ENCODE data around the gene ANAPC2. TPM values are rescaled to one million over a fixed set of nuclear protein-coding genes. Genes with fewer than 3 reads are reported as not detected.

ANAPC2 gene
- total RNA-seq, 4 donors from 2014 or later, result 24.8 to 99.8 (median 54.9) TPM

- 90% methylated on average over 16 of the region's 17 CpGs for WGBS
- no peak overlapping the region for H3K27ac ChIP-seq
- TF ChIP-seq EP300 (IDR thresholded peaks at IDR 0.05) (no peak), POLR2A (IDR thresholded peaks at IDR 0.05) (no peak), POLR2AphosphoS5 (IDR thresholded peaks at IDR 0.05) (no peak), CTCF (IDR thresholded peaks at IDR 0.05) (no peak)
- H3K4me1 ChIP-seq, result peaks cover 20% of the 10 kb centered on the region
- no peaks in the 10 kb centered on the region for H3K9me3 ChIP-seq
- no peak overlapping the region for H3K4me3 ChIP-seq
- no peak for DNase-seq (ENCODE audit: low spot score in 2 of 2)
- H3K36me3 ChIP-seq, result peaks cover 84% of the 10 kb centered on the region
- H3K27me3 ChIP-seq, result no peaks in the 10 kb centered on the region
These were observed 5.5 kb downstream of the ANAPC2 start for GRCh38 chr9:137182836-137183235.

GRCh38 chr9:137181680-137182079 is 6.7 kb downstream of the ANAPC2 start:
- Histone ChIP-seq H3K4me1 (peaks cover 11% of the 10 kb centered on the region), H3K4me3 (no peak overlapping the region), H3K9me3 (no peaks in the 10 kb centered on the region), H3K27ac (no peak overlapping the region), H3K36me3 (peaks cover 91% of the 10 kb centered on the region), H3K27me3 (no peaks in the 10 kb centered on the region)
- no peak for DNase-seq (ENCODE audit: low spot score in 2 of 2)
- no peak for TF ChIP-seq POLR2AphosphoS5 (IDR thresholded peaks at IDR 0.05)
- TF ChIP-seq POLR2A (IDR thresholded peaks at IDR 0.05), result no peak
- no peak for TF ChIP-seq EP300 (IDR thresholded peaks at IDR 0.05)
- no peak for TF ChIP-seq CTCF (IDR thresholded peaks at IDR 0.05)
- 93% methylated on average over 16 of the region's 22 CpGs for WGBS

- Histone ChIP-seq H3K4me3 (no peak overlapping the region), H3K9me3 (no peaks in the 10 kb centered on the region), H3K4me1 (peaks cover 3% of the 10 kb centered on the region), H3K36me3 (peaks cover 83% of the 10 kb centered on the region), H3K27me3 (no peaks in the 10 kb centered on the region), H3K27ac (no peak overlapping the region)
- no CpG with 5 or more reads among the region's 20 CpGs for WGBS
- DNase-seq (ENCODE audit: low spot score in 2 of 2), result no peak
- TF ChIP-seq POLR2A (IDR thresholded peaks at IDR 0.05) (no peak), POLR2AphosphoS5 (IDR thresholded peaks at IDR 0.05) (no peak), CTCF (IDR thresholded peaks at IDR 0.05) (no peak), EP300 (IDR thresholded peaks at IDR 0.05) (no peak)
These were observed 7.9 kb downstream of the ANAPC2 start for GRCh38 chr9:137180491-137180890.

- H3K4me3 ChIP-seq, result no peak overlapping the region
- no peak for DNase-seq (ENCODE audit: low spot score in 2 of 2)
- no peak overlapping the region for H3K27ac ChIP-seq
- no peaks in the 10 kb centered on the region for H3K9me3 ChIP-seq
- H3K27me3 ChIP-seq, result no peaks in the 10 kb centered on the region
- H3K4me1 ChIP-seq, result peaks cover 10% of the 10 kb centered on the region
- WGBS, result 92% methylated on average over 14 of the region's 17 CpGs
- TF ChIP-seq POLR2A (IDR thresholded peaks at IDR 0.05) (no peak), EP300 (IDR thresholded peaks at IDR 0.05) (no peak), CTCF (IDR thresholded peaks at IDR 0.05) (no peak)
- H3K36me3 ChIP-seq, result peaks cover 76% of the 10 kb centered on the region
These were observed 8.6 kb downstream of the ANAPC2 start for GRCh38 chr9:137179761-137180160.

GRCh38 chr9:137178939-137179630 is 9.3 kb downstream of the ANAPC2 start:
- DNase-seq (ENCODE audit: low spot score in 2 of 2), result no peak
- H3K36me3 ChIP-seq, result peaks cover 69% of the 10 kb centered on the region
- H3K27me3 ChIP-seq, result no peaks in the 10 kb centered on the region
- WGBS, result 92% methylated on average over 13 of the region's 19 CpGs
- H3K4me3 ChIP-seq, result no peak overlapping the region
- no peak overlapping the region for H3K27ac ChIP-seq
- TF ChIP-seq POLR2AphosphoS5 (IDR thresholded peaks at IDR 0.05) (no peak), POLR2A (IDR thresholded peaks at IDR 0.05) (no peak), EP300 (IDR thresholded peaks at IDR 0.05) (no peak), CTCF (IDR thresholded peaks at IDR 0.05) (no peak)
- H3K4me1 ChIP-seq, result peaks cover 16% of the 10 kb centered on the region
- H3K9me3 ChIP-seq, result no peaks in the 10 kb centered on the region

Measured in suprapubic skin (tissue), 4 donors.